Activated naive CD4-positive, alpha-beta T cell treated with anti-CD3 and anti-CD28 coated beads for 36 hours (primary cell): ENCODE measurements around the gene MYOCD. TPM values are rescaled to one million over a fixed set of nuclear protein-coding genes. Genes with fewer than 3 reads are reported as not detected.

Source experiments
- CTCF ChIA-PET: fragments of 350-600 bp; sonication (Branson Sonifier 250); formaldehyde crosslinking; loops from one replicate; lab custom pipeline; 2021; ENCODE audit warnings: antibody characterized with exemption; lab: Charles Lee
- DNase-seq: peaks from one replicate; pipeline ENCODE4 v3.0.0-alpha.2; 2020
- H3K27ac Mint-ChIP-seq: one replicate; pipeline ENCODE4 v1.8.0; 2021; ENCODE audit warnings: mild to moderate bottlenecking, mixed read lengths
- H3K27me3 Mint-ChIP-seq: one replicate; pipeline ENCODE4 v1.8.0; 2021; ENCODE audit warnings: low read depth, mixed read lengths
- H3K36me3 Mint-ChIP-seq: one replicate; pipeline ENCODE4 v1.8.0; 2021; ENCODE audit warnings: low read depth, mixed read lengths
- H3K4me1 Mint-ChIP-seq: one replicate; pipeline ENCODE4 v1.8.0; 2021; ENCODE audit warnings: low read depth, mixed read lengths
- H3K4me3 Mint-ChIP-seq: one replicate; pipeline ENCODE4 v1.8.0; 2021; ENCODE audit warnings: mild to moderate bottlenecking, moderate library complexity, mixed read lengths
- H3K9me3 Mint-ChIP-seq: one replicate; pipeline ENCODE4 v1.8.0; 2021; ENCODE audit warnings: mixed read lengths
- intact Hi-C: fragments of 100-400 bp; cut with micrococcal nuclease; formaldehyde crosslinking; loops from one replicate; pipeline ENCODE4 v1.15.1; 2023
- total RNA-seq, 2 experiments: library from RNA; stranded (reverse); gene quantifications; one replicate each; pipeline ENCODE4 v1.2.3, GENCODE V29; 2021

Gene MYOCD
- total RNA-seq, 2 experiments from 2014 or later: not detected

DNA sequence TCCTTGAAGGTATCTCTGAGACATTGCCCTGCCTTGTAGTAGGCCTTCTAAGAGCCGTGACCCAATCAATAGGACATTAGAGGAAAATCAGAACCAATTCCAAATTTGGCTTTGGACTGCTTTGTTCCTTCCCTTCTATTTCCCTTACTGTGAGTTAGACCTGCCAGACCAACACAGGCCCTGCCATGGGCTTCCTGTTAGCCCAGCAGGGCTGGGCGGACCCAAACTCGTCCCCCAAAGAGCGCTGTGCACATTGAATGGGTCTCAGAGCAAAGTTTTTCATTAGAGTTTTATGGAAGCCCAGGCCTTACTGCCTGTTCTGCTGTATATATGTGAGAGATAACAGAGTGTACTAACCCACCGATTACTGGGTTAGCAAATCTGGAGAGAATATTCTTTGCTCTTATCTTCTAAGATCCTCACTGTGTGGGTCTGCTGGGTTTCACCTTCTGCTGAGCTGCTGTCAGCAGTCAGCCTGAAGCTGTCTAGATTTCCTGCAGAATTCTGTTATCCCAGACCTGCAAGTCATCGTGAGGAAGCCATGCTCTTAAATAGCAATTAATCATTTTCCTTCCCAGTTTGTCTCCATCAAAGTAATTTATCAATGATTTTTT, 129.3 kb downstream of the MYOCD start:
- no peak overlapping the region for H3K4me3 Mint-ChIP-seq
- peaks cover 27% of the 10 kb centered on the region for H3K27me3 Mint-ChIP-seq
- H3K4me1 Mint-ChIP-seq: peaks cover 4% of the 10 kb centered on the region
- DNase-seq: no peak
- H3K27ac Mint-ChIP-seq: no peak overlapping the region
- H3K36me3 Mint-ChIP-seq: no peaks in the 10 kb centered on the region
- intact Hi-C loops: no loop called here
- CTCF ChIA-PET: interaction anchor here (0.7 kb wide), 1 partner anchor 36 kb away, joined by 3 read pairs; no protein-coding TSS in a partner anchor
- peaks cover 8% of the 10 kb centered on the region for H3K9me3 Mint-ChIP-seq

DNA sequence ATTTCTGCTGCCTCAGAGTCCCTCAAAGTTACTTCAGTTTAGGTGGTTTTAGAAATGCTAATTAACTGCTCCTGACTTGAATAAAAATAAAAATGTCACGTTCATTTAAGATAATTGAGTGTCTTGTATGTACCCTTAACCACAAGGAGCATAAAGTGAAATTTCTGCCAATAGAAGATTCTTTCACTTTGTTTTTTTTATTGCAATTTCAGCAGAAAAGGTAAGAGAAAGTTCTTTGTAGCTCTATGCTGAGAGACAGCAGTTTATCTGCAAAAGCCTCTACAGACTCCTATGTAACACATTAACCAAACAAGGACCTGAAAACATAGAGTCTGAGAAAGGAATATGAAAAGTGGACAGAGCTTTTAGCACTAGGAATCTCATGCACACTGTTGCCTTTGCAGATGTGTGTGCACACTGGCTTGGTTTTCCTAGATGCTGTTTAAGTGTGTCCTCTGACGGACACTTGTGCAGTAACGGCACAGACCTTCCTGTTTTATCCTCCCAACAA, 135.2 kb downstream of the MYOCD start:
- CTCF ChIA-PET: interaction anchor here (0.5 kb wide), 1 partner anchor 1851 kb away, joined by 3 read pairs; no protein-coding TSS in a partner anchor
- Mint-ChIP-seq H3K4me1 (no peaks in the 10 kb centered on the region), H3K36me3 (no peaks in the 10 kb centered on the region), H3K27me3 (peaks cover 6% of the 10 kb centered on the region), H3K27ac (no peak overlapping the region), H3K9me3 (peaks cover 9% of the 10 kb centered on the region), H3K4me3 (no peak overlapping the region)
- intact Hi-C loops: no loop called here
- DNase-seq: no peak

DNA sequence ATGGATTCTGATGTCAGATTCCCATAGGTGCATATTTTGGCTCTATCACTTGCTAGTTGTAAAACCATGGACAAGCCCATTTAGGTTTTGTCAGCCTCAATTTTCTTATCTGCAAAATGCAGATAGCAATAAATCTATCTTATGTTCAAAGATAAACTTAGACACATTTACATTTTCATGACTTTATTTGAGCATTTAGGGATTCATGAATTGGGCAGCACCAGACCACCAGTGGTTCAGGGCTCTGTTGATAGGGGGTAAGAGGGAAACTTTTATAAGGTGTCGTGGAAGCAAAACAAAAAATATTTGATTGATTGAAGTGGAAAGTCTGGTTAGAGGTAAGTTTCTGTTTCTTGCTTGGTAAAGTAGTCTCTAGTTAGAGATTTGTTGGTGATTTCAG, 140.9 kb downstream of the MYOCD start:
- H3K4me1 Mint-ChIP-seq: no peaks in the 10 kb centered on the region
- CTCF ChIA-PET: no interaction called here
- peaks cover 15% of the 10 kb centered on the region for H3K9me3 Mint-ChIP-seq
- no peak for DNase-seq
- intact Hi-C loops: no loop called here
- no peaks in the 10 kb centered on the region for H3K36me3 Mint-ChIP-seq
- H3K27me3 Mint-ChIP-seq: peaks cover 5% of the 10 kb centered on the region
- no peak overlapping the region for H3K4me3 Mint-ChIP-seq
- H3K27ac Mint-ChIP-seq: no peak overlapping the region

DNA sequence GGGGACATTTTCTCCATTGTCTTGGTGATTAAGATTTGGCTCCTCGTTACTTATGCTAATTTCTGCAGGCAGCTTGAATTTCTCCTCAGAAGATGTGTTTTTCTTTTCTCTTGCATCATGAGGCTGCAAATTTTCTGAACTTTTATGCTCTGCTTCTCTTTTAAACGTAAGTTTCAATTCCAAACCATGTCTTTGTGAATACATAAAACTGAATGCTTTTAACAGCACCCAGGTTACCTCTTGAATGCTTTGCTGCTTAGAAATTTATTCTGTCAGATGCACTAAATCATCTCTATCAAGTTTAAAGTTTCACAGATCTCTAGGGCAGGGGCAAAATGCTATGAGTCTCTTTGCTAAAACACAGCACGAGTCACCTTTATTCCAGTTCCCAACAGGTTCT, 143.0 kb downstream of the MYOCD start:
- Mint-ChIP-seq H3K27ac (no peak overlapping the region), H3K9me3 (peaks cover 14% of the 10 kb centered on the region), H3K4me3 (no peak overlapping the region), H3K36me3 (no peaks in the 10 kb centered on the region), H3K4me1 (no peaks in the 10 kb centered on the region), H3K27me3 (peaks cover 4% of the 10 kb centered on the region)
- DNase-seq: no peak
- CTCF ChIA-PET: no interaction called here
- intact Hi-C loops: no loop called here

DNA sequence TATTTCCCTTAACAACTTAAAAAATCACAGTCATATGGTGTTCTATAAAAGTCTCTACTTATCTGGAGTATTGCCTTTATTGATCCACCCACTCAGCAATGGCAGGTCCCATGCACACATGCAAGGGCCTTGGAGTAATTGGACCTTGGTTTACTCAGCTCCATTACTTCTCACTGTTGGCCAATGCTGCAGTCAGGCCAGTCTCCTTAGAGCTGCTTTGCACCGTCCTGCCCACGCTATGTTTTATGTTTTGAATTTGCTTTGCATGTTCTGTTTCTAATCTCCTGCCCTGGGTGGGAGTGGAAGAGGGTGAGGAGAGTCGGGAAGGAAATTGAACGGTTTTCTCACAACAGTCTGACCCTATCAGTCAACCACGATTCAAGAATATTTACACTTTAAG, 147.2 kb downstream of the MYOCD start:
- Mint-ChIP-seq H3K27ac (no peak overlapping the region), H3K9me3 (peaks cover 12% of the 10 kb centered on the region), H3K36me3 (no peaks in the 10 kb centered on the region), H3K27me3 (peaks cover 2% of the 10 kb centered on the region), H3K4me1 (no peaks in the 10 kb centered on the region), H3K4me3 (no peak overlapping the region)
- CTCF ChIA-PET: no interaction called here
- intact Hi-C loops: no loop called here
- DNase-seq: no peak

DNA sequence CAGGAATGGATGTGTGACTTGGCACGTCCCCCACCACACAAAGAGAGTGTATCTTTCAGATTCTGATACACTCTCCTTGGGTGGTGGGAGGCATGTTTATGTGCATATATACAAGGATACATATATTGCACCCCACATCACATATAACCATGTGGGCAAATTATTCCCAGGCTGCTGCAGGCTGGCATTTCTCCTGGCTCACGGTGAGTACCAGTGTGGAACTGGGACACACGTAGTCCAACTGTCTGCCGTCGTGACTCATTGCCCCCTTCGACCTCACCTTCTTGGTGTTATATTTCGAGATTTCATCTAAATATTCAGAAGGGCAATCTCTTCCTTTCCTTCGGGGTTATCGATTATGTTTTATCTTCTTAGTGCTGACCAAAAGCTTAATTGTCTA, 148.0 kb downstream of the MYOCD start:
- Mint-ChIP-seq H3K4me3 (no peak overlapping the region), H3K4me1 (no peaks in the 10 kb centered on the region), H3K27ac (no peak overlapping the region), H3K36me3 (no peaks in the 10 kb centered on the region), H3K27me3 (peaks cover 2% of the 10 kb centered on the region), H3K9me3 (peaks cover 11% of the 10 kb centered on the region)
- no peak for DNase-seq
- intact Hi-C loops: no loop called here
- CTCF ChIA-PET: no interaction called here

DNA sequence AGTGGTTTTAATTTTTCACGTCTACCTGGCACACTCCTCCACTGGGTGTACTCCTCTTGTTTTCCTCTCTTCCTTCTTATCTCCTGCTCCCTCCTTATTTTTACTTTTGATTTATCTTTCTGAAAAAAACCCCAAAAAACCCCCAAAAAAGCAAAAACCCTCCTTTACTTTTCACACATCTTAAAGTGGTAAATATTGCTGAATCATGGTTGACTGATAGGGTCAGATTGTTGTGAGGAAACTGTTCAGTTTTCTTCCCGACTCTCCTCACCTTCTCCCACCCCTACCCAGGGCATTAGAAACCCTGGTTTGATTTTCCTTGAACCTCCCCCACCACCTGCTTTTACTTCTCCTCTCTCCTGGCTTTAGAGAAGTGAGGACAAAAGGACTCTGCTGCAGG, 149.0 kb downstream of the MYOCD start:
- Mint-ChIP-seq H3K9me3 (peaks cover 8% of the 10 kb centered on the region), H3K36me3 (no peaks in the 10 kb centered on the region), H3K4me1 (no peaks in the 10 kb centered on the region), H3K27me3 (peaks cover 2% of the 10 kb centered on the region), H3K27ac (no peak overlapping the region), H3K4me3 (no peak overlapping the region)
- intact Hi-C loops: no loop called here
- DNase-seq: no peak
- CTCF ChIA-PET: no interaction called here

DNA sequence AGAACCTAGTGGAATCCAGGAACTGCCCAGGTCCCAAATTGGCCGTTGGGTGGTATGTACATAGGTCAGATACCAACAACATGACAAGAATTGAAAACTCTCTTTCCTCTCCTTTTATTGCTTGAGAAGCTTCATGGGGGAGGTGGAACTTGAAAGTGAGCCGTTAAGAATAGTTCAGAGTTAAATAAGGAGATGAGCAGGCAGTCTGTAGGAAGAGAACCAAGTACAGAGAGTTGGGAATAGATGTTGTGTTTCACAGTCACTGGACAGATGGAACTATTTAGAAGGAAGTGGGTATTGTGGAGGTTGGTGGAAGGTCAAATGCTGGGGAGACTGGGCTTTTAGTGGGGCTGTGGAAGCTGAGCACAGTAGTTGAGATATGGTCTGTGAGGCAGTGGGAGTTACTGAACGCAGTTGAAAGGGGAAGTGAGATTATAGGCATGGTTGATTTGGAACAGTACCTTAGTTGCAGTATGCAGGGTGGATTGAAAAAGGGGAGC, 150.0 kb downstream of the MYOCD start:
- H3K9me3 Mint-ChIP-seq: peaks cover 8% of the 10 kb centered on the region
- CTCF ChIA-PET: no interaction called here
- H3K4me1 Mint-ChIP-seq: no peaks in the 10 kb centered on the region
- H3K36me3 Mint-ChIP-seq: no peaks in the 10 kb centered on the region
- no peak overlapping the region for H3K4me3 Mint-ChIP-seq
- H3K27ac Mint-ChIP-seq: no peak overlapping the region
- intact Hi-C loops: no loop called here
- H3K27me3 Mint-ChIP-seq: peaks cover 2% of the 10 kb centered on the region
- no peak for DNase-seq

Other genes starting within 250 kb of the MYOCD start
- gene ARHGAP44, start 123.6 kb downstream of the MYOCD start, total RNA-seq: under 1 TPM in 1 of 2 experiments, not detected in 1; 0.12 TPM